GM12874 (cell line): ENCODE data around the gene TNFRSF4.
A peak's percentile ranks its signal among the peaks of the same experiment; 100 is the strongest.

Source experiments
- TF ChIP-seq, protein P1 (sequence below): IDR thresholded peaks from 2 replicates; pipeline ENCODE4 v1.5.1; 2011; ENCODE audit warnings: low read depth, mild to moderate bottlenecking, control low read depth, low read length, moderate library complexity; ENCODE audit not compliant: insufficient read depth

TNFRSF4 gene

GRCh38 chr1:1208713-1209433 lies 5.1 kb downstream of the TNFRSF4 start:
- TF ChIP-seq, protein P1, sequence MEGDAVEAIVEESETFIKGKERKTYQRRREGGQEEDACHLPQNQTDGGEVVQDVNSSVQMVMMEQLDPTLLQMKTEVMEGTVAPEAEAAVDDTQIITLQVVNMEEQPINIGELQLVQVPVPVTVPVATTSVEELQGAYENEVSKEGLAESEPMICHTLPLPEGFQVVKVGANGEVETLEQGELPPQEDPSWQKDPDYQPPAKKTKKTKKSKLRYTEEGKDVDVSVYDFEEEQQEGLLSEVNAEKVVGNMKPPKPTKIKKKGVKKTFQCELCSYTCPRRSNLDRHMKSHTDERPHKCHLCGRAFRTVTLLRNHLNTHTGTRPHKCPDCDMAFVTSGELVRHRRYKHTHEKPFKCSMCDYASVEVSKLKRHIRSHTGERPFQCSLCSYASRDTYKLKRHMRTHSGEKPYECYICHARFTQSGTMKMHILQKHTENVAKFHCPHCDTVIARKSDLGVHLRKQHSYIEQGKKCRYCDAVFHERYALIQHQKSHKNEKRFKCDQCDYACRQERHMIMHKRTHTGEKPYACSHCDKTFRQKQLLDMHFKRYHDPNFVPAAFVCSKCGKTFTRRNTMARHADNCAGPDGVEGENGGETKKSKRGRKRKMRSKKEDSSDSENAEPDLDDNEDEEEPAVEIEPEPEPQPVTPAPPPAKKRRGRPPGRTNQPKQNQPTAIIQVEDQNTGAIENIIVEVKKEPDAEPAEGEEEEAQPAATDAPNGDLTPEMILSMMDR, result no peak

DNA sequence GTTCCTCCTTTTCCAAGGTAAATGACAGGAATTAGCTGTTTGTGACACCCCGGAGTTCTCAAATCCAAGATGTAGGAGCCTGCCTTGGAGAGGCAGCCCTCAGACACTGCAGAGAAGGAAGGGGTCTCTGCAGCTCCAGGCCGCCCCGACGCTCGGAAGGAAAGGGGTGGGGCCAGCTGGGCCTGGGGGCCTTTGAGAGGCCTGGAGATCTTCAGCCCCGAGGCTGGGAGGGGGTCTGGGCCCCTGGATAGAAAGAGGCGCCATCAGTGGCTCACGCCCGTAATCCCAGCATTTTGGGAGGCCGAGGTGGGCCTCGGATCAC lies 6.4 kb downstream of the TNFRSF4 start:
- TF ChIP-seq, protein P1, result no peak

GRCh38 chr1:1206966-1207531 lies 6.9 kb downstream of the TNFRSF4 start:
- TF ChIP-seq, protein P1, result peak; percentile 14; the same call in 1 of the 2 replicates

GRCh38 chr1:1206376-1206965 lies 7.5 kb downstream of the TNFRSF4 start, which contains the start of gene TNFRSF18:
TSS of gene TNFRSF18 (minus strand) at chr1:1206592. CDS start at chr1:1206571, 21 bp downstream.
- TF ChIP-seq, protein P1, result no peak

DNA sequence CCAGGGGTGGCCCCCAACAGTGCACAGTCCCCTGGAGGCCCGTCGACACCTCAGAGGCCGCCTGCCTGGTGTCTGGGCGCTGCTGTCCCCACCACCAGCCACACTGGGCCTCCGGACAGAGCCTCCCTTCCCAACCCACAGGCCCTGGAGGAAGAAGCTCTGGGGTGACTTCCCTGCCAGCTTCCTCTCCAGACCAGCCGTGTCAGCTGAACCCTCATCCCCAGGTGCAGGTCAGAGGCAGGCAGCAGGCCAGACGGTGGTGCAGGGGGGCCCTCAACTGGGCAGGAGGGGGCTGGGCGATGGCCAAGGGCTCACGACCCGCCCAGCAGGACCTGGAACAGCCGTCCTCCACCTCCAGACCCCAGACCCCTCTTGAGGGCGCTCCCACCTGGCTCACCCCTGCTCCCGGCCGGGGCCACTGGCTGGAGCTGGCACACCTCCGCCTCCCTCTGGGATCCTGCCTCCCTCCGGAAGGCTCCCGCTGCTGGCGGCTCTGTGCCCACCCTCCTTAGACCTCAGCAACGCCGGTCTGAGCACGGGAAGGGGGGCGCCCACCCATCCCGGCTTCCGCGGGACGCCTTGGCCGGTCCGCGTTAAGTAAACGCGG lies 8.1 kb downstream of the TNFRSF4 start:
- TF ChIP-seq, protein P1, result no peak

GRCh38 chr1:1204998-1205768 lies 8.8 kb downstream of the TNFRSF4 start:
- TF ChIP-seq, protein P1, result no peak
